B cell (primary cell): ENCODE data around the gene SMURF1. TPM values are rescaled to one million over a fixed set of nuclear protein-coding genes. Genes with fewer than 3 reads are reported as not detected.

Experiments
- ATAC-seq: fragments of 200-7000 bp; cut with Tn5 transposase; one replicate; pipeline ENCODE4 v1.10.0; 2021; ENCODE audit warnings: low read depth, mild to moderate bottlenecking, moderate number of reproducible peaks, moderate library complexity
- CTCF ChIA-PET: fragments of 350-600 bp; sonication (Branson Sonifier 250); formaldehyde crosslinking; loops from one replicate; lab custom pipeline; 2021; ENCODE audit warnings: antibody characterized with exemption, inconsistent platforms; lab: Charles Lee
- POLR2A ChIA-PET: fragments of 350-600 bp; sonication (Branson Sonifier 250); formaldehyde crosslinking; loops from one replicate; lab custom pipeline; 2021; ENCODE audit warnings: antibody characterized with exemption; lab: Charles Lee
- DNase-seq: peaks from one replicate; pipeline ENCODE4 v3.0.0; 2013
- H2AFZ ChIP-seq: 2 replicates; pipeline ENCODE4 v1.6.1; 2012; ENCODE audit warnings: mild to moderate bottlenecking, low read depth, low read length; ENCODE audit not compliant: insufficient read depth, poor library complexity, severe bottlenecking
- H3K27ac ChIP-seq, 2 donors: 1 replicate in 1 of 2; 2 replicates in 1 of 2; pipeline ENCODE4 v1.5.1; 2012 to 2013; ENCODE audit warnings: low read length in 2 of 2, mild to moderate bottlenecking in 2 of 2, moderate library complexity in 1 of 2
- H3K27me3 ChIP-seq, 4 experiments: fragments of 200-600 bp in 1 of 4; sonication (generic) in 1 of 4; replicated peaks in 1 of 4; 1 replicate in 2 of 4; 2 replicates in 2 of 4; pipeline versions ENCODE4 v1.6.1 to v1.7.0; 2013 to 2016; ENCODE audit warnings: low read length in 3 of 4, mild to moderate bottlenecking in 2 of 4, mixed read lengths in 1 of 4, moderate library complexity in 1 of 4; ENCODE audit not compliant: insufficient read depth in 4 of 4, control insufficient read depth in 3 of 4; ENCODE audit errors: control extremely low read depth in 1 of 4
- H3K36me3 ChIP-seq, 2 experiments: replicated peaks in 1 of 2; 1 replicate in 1 of 2; 2 replicates in 1 of 2; pipeline versions ENCODE4 v1.6.1 to v1.7.1; 2013; ENCODE audit warnings: low read length in 1 of 2; ENCODE audit not compliant: insufficient read depth in 2 of 2, control insufficient read depth in 1 of 2; ENCODE audit errors: control extremely low read depth in 1 of 2, extremely low read depth in 1 of 2
- H3K4me1 ChIP-seq, 2 donors: fragments of 200-600 bp in 1 of 2; sonication (generic) in 1 of 2; 1 replicate in 1 of 2; 2 replicates in 1 of 2; pipeline versions ENCODE4 v1.5.1 to v1.6.1; 2013 to 2017; ENCODE audit warnings: low read length in 2 of 2; ENCODE audit not compliant: control insufficient read depth in 2 of 2, insufficient read depth in 2 of 2
- H3K4me2 ChIP-seq: replicated peaks from 2 replicates; pipeline ENCODE3; 2012; ENCODE audit warnings: mild to moderate bottlenecking, low read depth, low read length; ENCODE audit not compliant: poor library complexity, severe bottlenecking
- H3K4me3 ChIP-seq, 5 experiments: fragments of 200-600 bp in 1 of 5; sonication (generic) in 1 of 5; 1 replicate in 3 of 5; 2 replicates in 2 of 5; pipeline versions ENCODE4 v1.5.1 to v1.7.0; 2011 to 2016; ENCODE audit warnings: low read length in 4 of 5, mild to moderate bottlenecking in 4 of 5, low read depth in 2 of 5, control low read depth in 1 of 5, moderate library complexity in 1 of 5; ENCODE audit not compliant: insufficient read depth in 1 of 5; ENCODE audit errors: control extremely low read depth in 1 of 5, extremely low read depth in 1 of 5
- H3K79me2 ChIP-seq: fragments of 200-600 bp; sonication (generic); one replicate; pipeline ENCODE4 v1.6.0; 2016; ENCODE audit warnings: low read length; ENCODE audit not compliant: control insufficient read depth, insufficient read depth
- H3K9ac ChIP-seq: fragments of 200-600 bp; sonication (generic); 2 replicates; pipeline ENCODE4 v1.6.1; 2017; ENCODE audit warnings: mild to moderate bottlenecking, low read length, moderate library complexity
- H3K9me3 ChIP-seq, 3 donors: one replicate each; pipeline versions ENCODE4 v1.6.1 to v1.7.1; 2013; ENCODE audit warnings: low read length in 2 of 3; ENCODE audit not compliant: control insufficient read depth in 2 of 3, insufficient read depth in 1 of 3; ENCODE audit errors: control extremely low read depth in 1 of 3
- H4K20me1 ChIP-seq: 2 replicates; pipeline ENCODE4 v1.6.0; 2012; ENCODE audit warnings: mild to moderate bottlenecking, low read length; ENCODE audit not compliant: insufficient read depth, control insufficient read depth, poor library complexity, severe bottlenecking
- H3K27ac Mint-ChIP-seq: one replicate; pipeline ENCODE4 v1.8.0; 2021; ENCODE audit warnings: mixed read lengths
- H3K27me3 Mint-ChIP-seq: one replicate; pipeline ENCODE4 v1.8.0; 2021; ENCODE audit warnings: mixed read lengths
- H3K4me1 Mint-ChIP-seq: one replicate; pipeline ENCODE4 v1.8.0; 2021; ENCODE audit warnings: mixed read lengths
- H3K4me3 Mint-ChIP-seq: one replicate; pipeline ENCODE4 v1.8.0; 2021; ENCODE audit warnings: mixed read lengths
- H3K9me3 Mint-ChIP-seq: one replicate; pipeline ENCODE4 v1.8.0; 2022; ENCODE audit warnings: mixed read lengths; ENCODE audit not compliant: insufficient read depth
- CTCF ChIP-seq: fragments of 200-600 bp; IDR thresholded peaks from one replicate; pipeline ENCODE4 v1.8.0; 2022; ENCODE audit warnings: antibody characterized with exemption, mild to moderate bottlenecking
- EZH2 ChIP-seq: IDR thresholded peaks from 2 replicates; pipeline ENCODE4 v1.6.1; 2012; ENCODE audit warnings: borderline replicate concordance, low read depth, mild to moderate bottlenecking, moderate library complexity, low read length; ENCODE audit not compliant: insufficient read depth, poor library complexity, severe bottlenecking
- WGBS: methylation state at CpG from one replicate; pipeline ENCODE4 v1.1.5; 2013; ENCODE audit warnings: missing lambda C conversion rate; ENCODE audit not compliant: insufficient coverage; 5-methylcytosine and 5-hydroxymethylcytosine counted together
- intact Hi-C: fragments of 100-400 bp; cut with micrococcal nuclease; formaldehyde crosslinking; loops from one replicate; pipeline ENCODE4 v1.10.0; 2022
- polyA plus RNA-seq: library from polyadenylated mRNA; depleted of rRNA; stranded (reverse); fragments of >200 nt; gene quantifications from 2 replicates; pipeline ENCODE4 v1.2.3, GENCODE V29; 2012
- total RNA-seq, 2 donors: library from RNA; stranded (reverse); fragments of 120-200 nt in 1 of 2; gene quantifications; 1 replicate in 1 of 2; 2 replicates in 1 of 2; pipeline versions ENCODE4 v1.2.3 to v1.2.4, GENCODE V29; 2013 to 2022

The SMURF1 gene
- total and polyA plus RNA-seq, 2 donors (not counting 1 experiment from before 2014, with no cell fraction given), result 7.5 to 28.6 TPM

GRCh38 chr7:99129001-99129400 lies 14.9 kb downstream of the SMURF1 start:
- Mint-ChIP-seq H3K4me1 (peaks cover 45% of the 10 kb centered on the region), H3K4me3 (no peak overlapping the region), H3K9me3 (no peaks in the 10 kb centered on the region), H3K27me3 (no peaks in the 10 kb centered on the region), H3K27ac (no peak overlapping the region)
- peaks cover 2 to 9% of the 10 kb centered on the region in 2 donors for H3K4me1 ChIP-seq
- H3K9ac ChIP-seq, result no peak overlapping the region
- intact Hi-C loops, result no loop called here
- no peak overlapping the region for H3K4me2 ChIP-seq
- no peak overlapping the region for H3K4me3 ChIP-seq
- no peak for TF ChIP-seq EZH2
- TF ChIP-seq CTCF, result no peak
- H3K79me2 ChIP-seq, result peaks cover 92% of the 10 kb centered on the region
- CTCF ChIA-PET, result no interaction called here
- no peak overlapping the region for H3K27ac ChIP-seq
- no peaks in the 10 kb centered on the region for H3K9me3 ChIP-seq
- no peak overlapping the region for H2AFZ ChIP-seq
- no peaks in the 10 kb centered on the region for H3K36me3 ChIP-seq
- ATAC-seq (no peak), DNase-seq (no peak)
- POLR2A ChIA-PET, result no interaction called here
- 100% methylated on average over 1 of the region's 3 CpGs for WGBS
- no peaks in the 10 kb centered on the region for H3K27me3 ChIP-seq
- H4K20me1 ChIP-seq, result peaks cover 51% of the 10 kb centered on the region

GRCh38 chr7:99128076-99128950 lies 15.6 kb downstream of the SMURF1 start:
- intact Hi-C loops, result no loop called here
- Mint-ChIP-seq H3K27ac (no peak overlapping the region), H3K4me3 (no peak overlapping the region), H3K9me3 (no peaks in the 10 kb centered on the region), H3K27me3 (no peaks in the 10 kb centered on the region), H3K4me1 (peaks cover 45% of the 10 kb centered on the region)
- no peaks in the 10 kb centered on the region for H3K36me3 ChIP-seq
- ChIA-PET CTCF (no interaction called here), POLR2A (no interaction called here)
- no peak overlapping the region for H3K4me2 ChIP-seq
- TF ChIP-seq EZH2 (no peak), CTCF (no peak)
- WGBS, result 94% methylated on average over 5 of the region's 11 CpGs
- H3K27me3 ChIP-seq, result no peaks in the 10 kb centered on the region
- no peak overlapping the region for H3K4me3 ChIP-seq
- peaks cover 92% of the 10 kb centered on the region for H3K79me2 ChIP-seq
- H3K9me3 ChIP-seq, result no peaks in the 10 kb centered on the region
- ATAC-seq (no peak), DNase-seq (no peak)
- H2AFZ ChIP-seq, result no peak overlapping the region
- no peak overlapping the region for H3K9ac ChIP-seq
- peaks cover 58% of the 10 kb centered on the region for H4K20me1 ChIP-seq
- H3K27ac ChIP-seq, result no peak overlapping the region
- peaks cover 9 to 10% of the 10 kb centered on the region in 2 donors for H3K4me1 ChIP-seq
